WTC11 (cell line): Measurements from ENCODE around the gene LMF1. TPM values are rescaled to one million over a fixed set of nuclear protein-coding genes. Genes with fewer than 3 reads are reported as not detected.
A peak's percentile ranks its signal among the peaks of the same experiment; 100 is the strongest.

Source experiments
- ATAC-seq: fragments of 200-7000 bp; cut with Tn5 transposase; 2 replicates; pipeline ENCODE4 v1.10.0; 2021; ENCODE audit warnings: mild to moderate bottlenecking, moderate library complexity
- CTCF ChIA-PET: fragments of 300-600 bp; sonication (Branson Sonifier 250); formaldehyde crosslinking; loops from one replicate; lab custom pipeline; 2021; ENCODE audit warnings: antibody characterized with exemption; lab: Charles Lee
- POLR2A ChIA-PET: fragments of 350-600 bp; sonication (Branson Sonifier 250); formaldehyde crosslinking; loops from one replicate; lab custom pipeline; 2021; ENCODE audit warnings: antibody characterized with exemption; lab: Charles Lee
- DNase-seq: peaks from one replicate; pipeline ENCODE4 v3.0.0; 2021; ENCODE audit warnings: low spot score
- H3K27ac Mint-ChIP-seq: 2 replicates; pipeline ENCODE4 v1.8.0; 2021; ENCODE audit warnings: mixed read lengths
- H3K27me3 Mint-ChIP-seq: 2 replicates; pipeline ENCODE4 v1.8.0; 2021; ENCODE audit warnings: low read depth, mild to moderate bottlenecking, moderate library complexity, mixed read lengths
- H3K36me3 Mint-ChIP-seq: 2 replicates; pipeline ENCODE4 v1.8.0; 2021; ENCODE audit warnings: mixed read lengths
- H3K4me1 Mint-ChIP-seq: 2 replicates; pipeline ENCODE4 v1.8.0; 2022; ENCODE audit warnings: mixed read lengths
- H3K4me3 Mint-ChIP-seq: 2 replicates; pipeline ENCODE4 v1.8.0; 2021; ENCODE audit warnings: mild to moderate bottlenecking, moderate library complexity, mixed read lengths
- H3K9me3 Mint-ChIP-seq: 2 replicates; pipeline ENCODE4 v1.8.0; 2021; ENCODE audit warnings: mixed read lengths
- ARID4B ChIP-seq: sonication (generic); formaldehyde crosslinking; IDR thresholded peaks from 2 replicates; pipeline ENCODE4 v1.8.0; 2023; ENCODE audit warnings: missing genetic modification reagents, mild to moderate bottlenecking, borderline replicate concordance
- CDX4 ChIP-seq: fragments of 250-450 bp; sonication (Bioruptor Pico); IDR thresholded peaks from 2 replicates; pipeline ENCODE4 v1.9.0; 2021; ENCODE audit warnings: moderate library complexity, mild to moderate bottlenecking, inconsistent platforms, borderline replicate concordance
- CTCF ChIP-seq: fragments of 200-600 bp; IDR thresholded peaks from 2 replicates; pipeline ENCODE4 v1.8.0; 2022; ENCODE audit warnings: antibody characterized with exemption
- GRHL2 ChIP-seq: fragments of 250-450 bp; sonication (Bioruptor Pico); IDR thresholded peaks from 2 replicates; pipeline ENCODE4 v1.8.0; 2022; ENCODE audit warnings: mild to moderate bottlenecking, moderate library complexity; ENCODE audit not compliant: insufficient replicate concordance, severe bottlenecking
- HMGA2 ChIP-seq: fragments of 250-450 bp; sonication (Bioruptor Pico); IDR thresholded peaks from 2 replicates; pipeline ENCODE4 v1.4.0; 2021; ENCODE audit warnings: mild to moderate bottlenecking, moderate library complexity
- IRF2 ChIP-seq: sonication (generic); formaldehyde crosslinking; IDR thresholded peaks from 2 replicates; pipeline ENCODE4 v1.8.0; 2022; ENCODE audit warnings: low read depth, missing genetic modification reagents, borderline replicate concordance
- NR2C2 ChIP-seq: sonication (generic); formaldehyde crosslinking; IDR thresholded peaks from 2 replicates; pipeline ENCODE4 v1.8.0; 2022; ENCODE audit warnings: mild to moderate bottlenecking, missing genetic modification reagents
- RORB ChIP-seq: fragments of 250-450 bp; sonication (Bioruptor Pico); IDR thresholded peaks from 2 replicates; pipeline ENCODE4 v1.9.0; 2021; ENCODE audit warnings: mild to moderate bottlenecking
- SP1 ChIP-seq: sonication (generic); formaldehyde crosslinking; conservative IDR thresholded peaks from 2 replicates; pipeline ENCODE4 v1.8.1; 2022; ENCODE audit warnings: missing genetic modification reagents
- USF1 ChIP-seq: sonication (generic); formaldehyde crosslinking; IDR thresholded peaks from 2 replicates; pipeline ENCODE4 v1.8.0; 2022; ENCODE audit warnings: mild to moderate bottlenecking, missing genetic modification reagents
- ZNF317 ChIP-seq: sonication (generic); formaldehyde crosslinking; IDR thresholded peaks from 2 replicates; pipeline ENCODE4 v1.8.1; 2023; ENCODE audit warnings: low read depth, mild to moderate bottlenecking, moderate library complexity, missing genetic modification reagents, borderline replicate concordance
- ZNF532 ChIP-seq: fragments of 250-450 bp; sonication (Bioruptor Pico); IDR thresholded peaks from 2 replicates; pipeline ENCODE4 v1.9.0; 2021; ENCODE audit warnings: mild to moderate bottlenecking, borderline replicate concordance
- total RNA-seq: library from RNA; stranded (reverse); gene quantifications from 3 replicates; pipeline ENCODE4 v1.2.3, GENCODE V29; 2021

The LMF1 gene
- total RNA-seq, 1 experiment from 2014 or later: 10.5 TPM

GRCh38 chr16:878072-878784 lies 92.6 kb downstream of the LMF1 start:
- H3K36me3 Mint-ChIP-seq: no peaks in the 10 kb centered on the region
- H3K9me3 Mint-ChIP-seq: no peaks in the 10 kb centered on the region
- H3K4me1 Mint-ChIP-seq: no peaks in the 10 kb centered on the region
- no peak overlapping the region for H3K4me3 Mint-ChIP-seq
- DNase-seq (peak; percentile 69), ATAC-seq (peak; percentile 78)
- peak; percentile 21; the same call in 1 of the 2 replicates for TF ChIP-seq CTCF
- TF ChIP-seq IRF2 (CRISPR knock-in tag): no peak
- 0 out of 2 replicates have a peak, but pooled peaks have one; percentile 26 for TF ChIP-seq SP1 (CRISPR knock-in tag)
- POLR2A ChIA-PET: no interaction called here
- CTCF ChIA-PET: interaction anchor here (0.6 to 1.6 kb wide), 14 partner anchors 9 to 225 kb away, joined by 3 to 7 read pairs (median 4); no protein-coding TSS in a partner anchor
- no peaks in the 10 kb centered on the region for H3K27me3 Mint-ChIP-seq
- no peak overlapping the region for H3K27ac Mint-ChIP-seq

- Mint-ChIP-seq H3K27ac (peak overlapping the region; percentile 37; the same call in 1 of the 2 replicates), H3K36me3 (no peaks in the 10 kb centered on the region), H3K4me3 (no peak overlapping the region), H3K4me1 (no peaks in the 10 kb centered on the region), H3K9me3 (no peaks in the 10 kb centered on the region), H3K27me3 (no peaks in the 10 kb centered on the region)
- ATAC-seq (no peak), DNase-seq (no peak)
- no peak for TF ChIP-seq RORB (CRISPR knock-in tag)
- TF ChIP-seq USF1 (CRISPR knock-in tag): no peak
- no peak for TF ChIP-seq ZNF317
- no peak for TF ChIP-seq CDX4 (CRISPR knock-in tag)
- TF ChIP-seq ARID4B (CRISPR knock-in tag): no peak
- no peak for TF ChIP-seq HMGA2 (CRISPR knock-in tag)
- no peak for TF ChIP-seq NR2C2 (CRISPR knock-in tag)
- no peak for TF ChIP-seq ZNF532
- TF ChIP-seq GRHL2 (CRISPR knock-in tag): no peak
- ChIA-PET CTCF (interaction anchor here (1.2 to 1.6 kb wide), 8 partner anchors 8 to 226 kb away, joined by 3 to 7 read pairs (median 5); no protein-coding TSS in a partner anchor), POLR2A (interaction anchor here (1.0 kb wide), 1 partner anchor 76 kb away, joined by 3 read pairs; the partner anchor contains the start of gene GNG13)
Measured at GRCh38 chr16:877242-878071, 93.3 kb downstream of the LMF1 start.
